ENCODE data around the gene CSMD2.

Gene CSMD2

GRCh38 chr1:34164771-34165391, at the start of gene CSMD2:
Gene CSMD2, minus strand, starts transcription at chr1:34165230. Its CDS starts 133 bp downstream, at chr1:34165097.
- CTCF ChIA-PET = interaction anchor here (1.0 to 4.7 kb wide), 7 partner anchors 12 to 532 kb away, joined by 3 to 114 read pairs (median 4); no protein-coding TSS in a partner anchor
- TF ChIP-seq, protein P1, sequence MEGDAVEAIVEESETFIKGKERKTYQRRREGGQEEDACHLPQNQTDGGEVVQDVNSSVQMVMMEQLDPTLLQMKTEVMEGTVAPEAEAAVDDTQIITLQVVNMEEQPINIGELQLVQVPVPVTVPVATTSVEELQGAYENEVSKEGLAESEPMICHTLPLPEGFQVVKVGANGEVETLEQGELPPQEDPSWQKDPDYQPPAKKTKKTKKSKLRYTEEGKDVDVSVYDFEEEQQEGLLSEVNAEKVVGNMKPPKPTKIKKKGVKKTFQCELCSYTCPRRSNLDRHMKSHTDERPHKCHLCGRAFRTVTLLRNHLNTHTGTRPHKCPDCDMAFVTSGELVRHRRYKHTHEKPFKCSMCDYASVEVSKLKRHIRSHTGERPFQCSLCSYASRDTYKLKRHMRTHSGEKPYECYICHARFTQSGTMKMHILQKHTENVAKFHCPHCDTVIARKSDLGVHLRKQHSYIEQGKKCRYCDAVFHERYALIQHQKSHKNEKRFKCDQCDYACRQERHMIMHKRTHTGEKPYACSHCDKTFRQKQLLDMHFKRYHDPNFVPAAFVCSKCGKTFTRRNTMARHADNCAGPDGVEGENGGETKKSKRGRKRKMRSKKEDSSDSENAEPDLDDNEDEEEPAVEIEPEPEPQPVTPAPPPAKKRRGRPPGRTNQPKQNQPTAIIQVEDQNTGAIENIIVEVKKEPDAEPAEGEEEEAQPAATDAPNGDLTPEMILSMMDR (IDR thresholded peaks at IDR 0.05; ENCODE audit: insufficient read depth, low read length, missing control alignments) = no peak
- H3K4me3 ChIP-seq (ENCODE audit: low read depth, low read length) = peak within 1 kb of the TSS; percentile 75
- POLR2A ChIA-PET = interaction anchor here (0.9 kb wide), 1 partner anchor 505 kb away, joined by 3 read pairs; no protein-coding TSS in a partner anchor
- DNase-seq (ENCODE audit: low read depth, low spot score) = no peak

DNA sequence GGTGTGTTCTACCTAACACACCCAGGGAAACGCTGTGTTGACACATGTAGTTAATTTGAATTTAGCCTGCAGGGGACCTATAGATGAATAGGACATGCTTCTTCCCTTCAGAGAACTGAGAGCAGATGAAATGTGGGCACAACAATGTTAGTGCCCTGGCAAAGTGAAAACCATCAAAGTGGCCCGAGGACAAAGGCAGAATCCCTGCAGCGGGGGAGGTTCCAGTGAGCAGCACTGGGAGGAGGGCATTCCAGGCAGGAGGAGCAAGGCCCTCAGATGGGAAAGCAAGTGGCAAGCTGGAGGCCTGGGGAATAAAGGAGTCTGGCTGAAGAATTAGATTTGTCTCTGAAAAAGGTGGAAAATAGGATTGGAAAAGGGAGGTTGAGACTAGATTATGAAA, 48.9 kb upstream of the CSMD2 start:
- TF ChIP-seq, protein P1 (IDR thresholded peaks at IDR 0.05; ENCODE audit: insufficient read depth, low read length, missing control alignments) = no peak
- POLR2A ChIA-PET = no interaction called here
- no peak overlapping the region for H3K4me3 ChIP-seq (ENCODE audit: low read depth, low read length)
- CTCF ChIA-PET = no interaction called here
- DNase-seq (ENCODE audit: low read depth, low spot score) = no peak

DNA sequence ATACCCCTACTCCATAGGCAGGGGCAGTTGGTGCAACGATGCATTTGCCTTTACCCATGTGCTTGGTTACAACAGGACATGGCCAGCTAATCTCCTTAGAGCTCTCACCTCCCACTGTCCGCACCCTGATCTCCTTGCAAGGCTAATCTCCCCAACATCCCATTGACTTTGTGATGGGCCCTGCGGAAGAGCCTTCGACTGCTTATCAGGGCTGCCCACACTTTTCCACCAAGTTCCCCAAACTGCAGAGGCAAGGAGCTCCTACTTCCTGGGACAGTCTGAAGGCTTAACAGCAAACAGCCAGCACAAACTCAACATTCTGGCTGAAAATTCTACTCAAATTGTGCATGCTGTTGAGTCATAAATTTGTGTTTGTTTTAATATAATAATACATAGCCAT, 47.6 kb upstream of the CSMD2 start:
- no peak for DNase-seq (ENCODE audit: low read depth, low spot score)
- CTCF ChIA-PET = no interaction called here
- H3K4me3 ChIP-seq (ENCODE audit: low read depth, low read length) = no peak overlapping the region
- TF ChIP-seq, protein P1 (IDR thresholded peaks at IDR 0.05; ENCODE audit: insufficient read depth, low read length, missing control alignments) = no peak
- POLR2A ChIA-PET = no interaction called here

DNA sequence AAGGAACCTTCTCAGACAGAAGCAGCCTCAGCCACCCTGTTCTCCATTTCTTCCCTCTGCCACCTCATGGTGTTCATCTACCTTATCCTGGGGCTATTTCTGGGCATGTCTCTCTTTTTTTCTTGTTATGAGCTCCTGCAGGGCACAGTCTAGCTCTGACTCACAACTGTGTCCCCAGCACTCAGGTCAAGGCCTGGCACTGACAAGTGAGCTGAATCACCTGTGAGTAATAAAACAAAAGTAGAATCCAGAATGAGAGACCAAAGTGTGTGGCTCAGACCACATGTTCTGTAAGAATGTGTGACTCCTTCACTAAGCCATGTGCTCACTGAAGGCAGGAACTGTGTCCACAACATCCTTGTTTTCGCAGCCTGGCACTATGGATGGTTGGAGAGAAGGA, 34.9 kb upstream of the CSMD2 start:
- POLR2A ChIA-PET = no interaction called here
- H3K4me3 ChIP-seq (ENCODE audit: low read depth, low read length) = no peak overlapping the region
- CTCF ChIA-PET = no interaction called here
- TF ChIP-seq, protein P1 (IDR thresholded peaks at IDR 0.05; ENCODE audit: insufficient read depth, low read length, missing control alignments) = no peak
- no peak for DNase-seq (ENCODE audit: low read depth, low spot score)

DNA sequence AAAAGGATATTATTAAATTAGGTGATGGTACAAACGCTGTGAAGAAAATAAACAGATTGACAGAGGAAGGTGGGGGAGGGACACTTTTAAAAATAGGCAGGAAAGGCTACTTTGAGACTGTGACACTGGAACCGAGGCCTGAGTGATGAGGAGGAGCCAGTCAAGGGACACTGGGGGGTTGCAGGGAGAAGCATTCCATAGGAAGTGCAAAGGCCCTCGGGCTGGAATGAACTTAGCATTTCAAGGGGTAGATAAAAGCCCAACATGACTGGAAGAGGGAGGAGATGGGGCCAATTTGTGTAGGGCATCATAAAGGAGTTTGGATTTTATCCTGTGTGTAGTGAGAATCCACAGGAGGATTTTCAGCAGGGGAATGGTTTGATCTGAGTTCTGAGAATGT, 27.6 kb upstream of the CSMD2 start:
- ChIA-PET CTCF (no interaction called here), POLR2A (no interaction called here)
- TF ChIP-seq, protein P1 (IDR thresholded peaks at IDR 0.05; ENCODE audit: insufficient read depth, low read length, missing control alignments) = no peak
- H3K4me3 ChIP-seq (ENCODE audit: low read depth, low read length) = no peak overlapping the region
- no peak for DNase-seq (ENCODE audit: low read depth, low spot score)

DNA sequence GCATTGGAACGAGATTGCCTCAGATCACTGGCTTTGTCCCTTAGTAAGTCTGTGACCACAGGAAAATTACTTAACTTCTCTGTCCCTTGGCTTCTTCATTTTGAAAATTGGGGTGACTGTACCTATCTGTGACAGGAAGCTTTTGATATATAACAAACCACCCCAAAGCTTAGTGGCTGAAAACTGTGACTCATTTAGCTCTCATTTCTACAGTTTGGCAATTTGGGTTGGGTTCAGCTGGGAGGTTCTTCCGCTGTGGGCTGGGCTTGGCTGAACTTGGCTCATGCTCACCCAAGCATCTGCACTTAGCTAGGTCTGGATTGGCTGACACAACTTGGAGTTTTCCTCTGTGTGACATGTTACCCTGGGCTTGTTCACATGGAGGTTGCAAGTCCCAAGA, 25.7 kb upstream of the CSMD2 start:
- POLR2A ChIA-PET = no interaction called here
- TF ChIP-seq, protein P1 (IDR thresholded peaks at IDR 0.05; ENCODE audit: insufficient read depth, low read length, missing control alignments) = no peak

More for the DNA sequence above, 25.7 kb upstream of the CSMD2 start:
- CTCF ChIA-PET = no interaction called here
- H3K4me3 ChIP-seq (ENCODE audit: low read depth, low read length) = no peak overlapping the region
- DNase-seq (ENCODE audit: low read depth, low spot score) = no peak

Measured in AG04449 (cell line).